Neural cell (in vitro differentiated cells): ENCODE data around the gene OR2L13. TPM values are rescaled to one million over a fixed set of nuclear protein-coding genes. Genes with fewer than 3 reads are reported as not detected.

Experiments
- H2AFZ ChIP-seq: fragments of 200-600, 300-800 bp; sonication (generic), shearing (Covaris generic); 2 replicates; pipeline ENCODE4 v1.6.0; 2014; ENCODE audit warnings: low read depth, mild to moderate bottlenecking, antibody characterized with exemption, low read length, moderate library complexity
- H3F3A ChIP-seq: fragments of 200-600 bp; shearing (Covaris generic); 2 replicates; pipeline ENCODE4 v1.6.1; 2016; ENCODE audit warnings: mild to moderate bottlenecking, moderate library complexity, mixed read lengths, antibody characterized with exemption, low read length; ENCODE audit not compliant: insufficient read depth, poor library complexity, severe bottlenecking
- H3K27ac ChIP-seq: fragments of 200-600, 300-800 bp; sonication (generic), shearing (Covaris generic); 2 replicates; pipeline ENCODE4 v1.5.1; 2014; ENCODE audit warnings: mild to moderate bottlenecking, low read length, moderate library complexity
- H3K27me3 ChIP-seq: fragments of 300-800, 200-600 bp; sonication (generic), shearing (Covaris generic); 2 replicates; pipeline ENCODE4 v1.6.0; 2014; ENCODE audit warnings: mild to moderate bottlenecking, low read depth, low read length, moderate library complexity; ENCODE audit not compliant: insufficient read depth
- H3K36me3 ChIP-seq: fragments of 300-800, 200-600 bp; sonication (generic), shearing (Covaris generic); 2 replicates; pipeline ENCODE4 v1.5.1; 2014; ENCODE audit warnings: mild to moderate bottlenecking, antibody characterized with exemption, low read length, moderate library complexity; ENCODE audit not compliant: insufficient read depth
- H3K4me2 ChIP-seq: fragments of 300-800, 200-600 bp; sonication (generic), shearing (Covaris generic); 2 replicates; pipeline ENCODE4 v1.6.0; 2014; ENCODE audit warnings: mild to moderate bottlenecking, low read length
- H3K4me3 ChIP-seq: fragments of 300-800, 200-600 bp; sonication (generic), shearing (Covaris generic); 2 replicates; pipeline ENCODE4 v1.5.1; 2014; ENCODE audit warnings: mild to moderate bottlenecking, low read length, moderate library complexity
- H3K79me2 ChIP-seq: fragments of 200-600 bp; shearing (Covaris generic); replicated peaks from 2 replicates; pipeline ENCODE4 v1.6.0; 2014; ENCODE audit warnings: mild to moderate bottlenecking, low read length, moderate library complexity; ENCODE audit not compliant: insufficient read depth
- H3K9ac ChIP-seq: fragments of 300-800, 200-600 bp; sonication (generic), shearing (Covaris generic); 2 replicates; pipeline ENCODE4 v1.6.1; 2016; ENCODE audit warnings: mild to moderate bottlenecking, low read length, mixed read lengths
- H3K9me2 ChIP-seq: fragments of 200-600 bp; shearing (Covaris generic); 2 replicates; pipeline ENCODE4 v1.6.1; 2016; ENCODE audit warnings: mild to moderate bottlenecking, low read length, mixed read lengths; ENCODE audit not compliant: insufficient read depth
- H3K9me3 ChIP-seq: fragments of 200-600, 300-800 bp; sonication (generic), shearing (Covaris generic); 2 replicates; pipeline ENCODE4 v1.6.1; 2016; ENCODE audit warnings: mild to moderate bottlenecking, mixed run types, low read length, moderate library complexity, mixed read lengths
- H4K20me1 ChIP-seq: fragments of 200-600 bp; shearing (Covaris generic); 2 replicates; pipeline ENCODE4 v1.6.1; 2016; ENCODE audit warnings: mild to moderate bottlenecking, mixed run types; ENCODE audit not compliant: insufficient read depth
- CTCF ChIP-seq: fragments of 450-650 bp; IDR thresholded peaks from 2 replicates; pipeline ENCODE4 v1.5.1; 2014; ENCODE audit warnings: antibody characterized with exemption, mild to moderate bottlenecking, moderate library complexity; ENCODE audit not compliant: poor library complexity, severe bottlenecking
- EZH2 ChIP-seq: fragments of 200-600, 300-800 bp; shearing (Covaris generic), sonication (generic); IDR thresholded peaks from 2 replicates; pipeline ENCODE4 v1.6.1; 2014; ENCODE audit warnings: antibody characterized with exemption, low read length, borderline replicate concordance, mild to moderate bottlenecking; ENCODE audit not compliant: insufficient read depth, poor library complexity, severe bottlenecking
- MXI1 ChIP-seq: fragments of 450-650 bp; conservative IDR thresholded peaks from 2 replicates; pipeline ENCODE4 v1.6.1; 2014; ENCODE audit warnings: antibody characterized with exemption, mild to moderate bottlenecking; ENCODE audit not compliant: poor library complexity, severe bottlenecking
- POLR2AphosphoS5 ChIP-seq: IDR thresholded peaks from 2 replicates; pipeline ENCODE4 v1.6.1; 2012
- RAD21 ChIP-seq: fragments of 450-650 bp; conservative IDR thresholded peaks from 2 replicates; pipeline ENCODE4 v1.6.1; 2014; ENCODE audit warnings: antibody characterized with exemption, mild to moderate bottlenecking, moderate library complexity
- REST ChIP-seq: IDR thresholded peaks from 2 replicates; pipeline ENCODE4 v1.6.1; 2012; ENCODE audit warnings: borderline replicate concordance
- SMC3 ChIP-seq: fragments of 450-650 bp; conservative IDR thresholded peaks from 2 replicates; pipeline ENCODE4 v1.6.1; 2014; ENCODE audit warnings: antibody characterized with exemption, mild to moderate bottlenecking, moderate library complexity; ENCODE audit not compliant: poor library complexity
- TAF1 ChIP-seq: IDR thresholded peaks from 2 replicates; pipeline ENCODE4 v1.6.1; 2012; ENCODE audit warnings: low read depth
- polyA plus RNA-seq: library from polyadenylated mRNA; depleted of rRNA; stranded (reverse); fragments of >200 nt; gene quantifications from 2 replicates; pipeline ENCODE4 v1.2.3, GENCODE V29; 2014

OR2L13 gene
- polyA plus RNA-seq, 1 donor from 2014 or later, result 1.2 TPM

GRCh38 chr1:248136811-248137210 lies 41.8 kb downstream of the OR2L13 start:
- Histone ChIP-seq H3K9me3 (no peaks in the 10 kb centered on the region), H3F3A (no peaks in the 10 kb centered on the region), H3K9me2 (no peaks in the 10 kb centered on the region), H3K9ac (no peak overlapping the region), H2AFZ (no peak overlapping the region), H3K27ac (no peak overlapping the region), H4K20me1 (no peaks in the 10 kb centered on the region), H3K4me2 (no peak overlapping the region), H3K27me3 (no peaks in the 10 kb centered on the region), H3K4me3 (no peak overlapping the region), H3K36me3 (no peaks in the 10 kb centered on the region), H3K79me2 (no peaks in the 10 kb centered on the region)
- no peak for TF ChIP-seq MXI1
- no peak for TF ChIP-seq SMC3
- no peak for TF ChIP-seq EZH2
- TF ChIP-seq RAD21, result no peak
- TF ChIP-seq TAF1, result no peak
- TF ChIP-seq POLR2AphosphoS5, result no peak
- TF ChIP-seq REST, result no peak
- TF ChIP-seq CTCF, result no peak

- H3K9me3 ChIP-seq, result no peaks in the 10 kb centered on the region
- no peaks in the 10 kb centered on the region for H3K27me3 ChIP-seq
- no peaks in the 10 kb centered on the region for H3K36me3 ChIP-seq
- H3K9me2 ChIP-seq, result no peaks in the 10 kb centered on the region
- no peak overlapping the region for H3K4me2 ChIP-seq
- H3K27ac ChIP-seq, result no peak overlapping the region
- no peak overlapping the region for H3K4me3 ChIP-seq
- H3F3A ChIP-seq, result no peaks in the 10 kb centered on the region
- H2AFZ ChIP-seq, result no peak overlapping the region
- no peaks in the 10 kb centered on the region for H3K79me2 ChIP-seq
- no peak for TF ChIP-seq MXI1
- TF ChIP-seq CTCF, result no peak
- no peak for TF ChIP-seq POLR2AphosphoS5
- H3K9ac ChIP-seq, result no peak overlapping the region
- H4K20me1 ChIP-seq, result no peaks in the 10 kb centered on the region
Measured at GRCh38 chr1:248140846-248141245, 45.9 kb downstream of the OR2L13 start.
